ENCODE results near the gene CEACAM8.
"Not testable (repeated sequence)": the region's sequence is repeated elsewhere in the genome, so short reads cannot be mapped to it uniquely, and the experiment has no call there.

The CEACAM8 gene

DNA sequence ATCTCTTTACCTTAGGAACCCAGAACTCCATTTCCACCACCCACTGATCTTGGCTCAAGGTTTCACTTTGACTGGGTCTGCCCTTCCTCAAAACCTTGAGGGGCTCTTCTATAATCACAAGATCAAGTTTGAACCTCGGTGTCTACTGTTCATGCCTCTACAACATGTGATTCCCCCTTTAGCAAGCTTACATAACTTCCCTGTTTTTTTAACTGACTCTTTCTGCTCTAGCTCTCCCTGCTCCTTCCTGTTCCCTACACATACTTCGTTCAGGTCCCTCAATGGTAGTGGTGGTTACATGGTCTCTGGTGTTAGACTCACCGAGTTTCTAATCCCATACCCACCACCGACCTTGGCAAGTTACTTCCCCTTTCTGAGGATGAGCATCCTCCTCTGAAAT, 26.7 kb downstream of the CEACAM8 start:
- no peak overlapping the region for H3K4me3 ChIP-seq (ENCODE audit: low read depth, low read length)
- no peak for TF ChIP-seq POLR2A (IDR thresholded peaks at IDR 0.05; ENCODE audit: extremely low read depth, insufficient read length)
- TF ChIP-seq, protein P1, sequence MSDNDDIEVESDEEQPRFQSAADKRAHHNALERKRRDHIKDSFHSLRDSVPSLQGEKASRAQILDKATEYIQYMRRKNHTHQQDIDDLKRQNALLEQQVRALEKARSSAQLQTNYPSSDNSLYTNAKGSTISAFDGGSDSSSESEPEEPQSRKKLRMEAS (IDR thresholded peaks at IDR 0.05; ENCODE audit: low read depth, low read length): 0 out of 2 replicates have a peak, but pooled peaks have one; percentile 38
- DNase-seq (ENCODE audit: low read depth): peak; percentile 52

DNA sequence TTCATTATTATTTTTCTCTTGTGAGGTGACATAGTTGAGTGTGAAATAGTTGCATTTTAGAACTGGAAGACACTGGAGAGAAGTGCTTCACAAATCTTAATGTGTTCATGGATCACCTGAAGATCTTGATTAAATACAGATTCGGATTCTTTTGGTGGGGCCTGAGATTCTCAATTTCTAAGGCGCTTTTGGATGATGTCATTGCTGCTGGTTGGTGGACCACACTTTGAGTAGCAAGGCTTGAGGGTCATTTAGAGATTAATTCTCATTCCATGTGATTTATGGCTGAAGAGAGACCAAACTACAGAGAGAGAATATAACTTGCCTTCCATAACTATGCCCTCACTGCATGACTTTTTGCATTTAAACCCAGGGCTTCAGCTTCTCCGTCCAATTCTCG, 27.2 kb downstream of the CEACAM8 start:
- no peak overlapping the region for H3K4me3 ChIP-seq (ENCODE audit: low read depth, low read length)
- no peak for DNase-seq (ENCODE audit: low read depth)
- TF ChIP-seq, protein P1 (IDR thresholded peaks at IDR 0.05; ENCODE audit: low read depth, low read length): no peak

DNA sequence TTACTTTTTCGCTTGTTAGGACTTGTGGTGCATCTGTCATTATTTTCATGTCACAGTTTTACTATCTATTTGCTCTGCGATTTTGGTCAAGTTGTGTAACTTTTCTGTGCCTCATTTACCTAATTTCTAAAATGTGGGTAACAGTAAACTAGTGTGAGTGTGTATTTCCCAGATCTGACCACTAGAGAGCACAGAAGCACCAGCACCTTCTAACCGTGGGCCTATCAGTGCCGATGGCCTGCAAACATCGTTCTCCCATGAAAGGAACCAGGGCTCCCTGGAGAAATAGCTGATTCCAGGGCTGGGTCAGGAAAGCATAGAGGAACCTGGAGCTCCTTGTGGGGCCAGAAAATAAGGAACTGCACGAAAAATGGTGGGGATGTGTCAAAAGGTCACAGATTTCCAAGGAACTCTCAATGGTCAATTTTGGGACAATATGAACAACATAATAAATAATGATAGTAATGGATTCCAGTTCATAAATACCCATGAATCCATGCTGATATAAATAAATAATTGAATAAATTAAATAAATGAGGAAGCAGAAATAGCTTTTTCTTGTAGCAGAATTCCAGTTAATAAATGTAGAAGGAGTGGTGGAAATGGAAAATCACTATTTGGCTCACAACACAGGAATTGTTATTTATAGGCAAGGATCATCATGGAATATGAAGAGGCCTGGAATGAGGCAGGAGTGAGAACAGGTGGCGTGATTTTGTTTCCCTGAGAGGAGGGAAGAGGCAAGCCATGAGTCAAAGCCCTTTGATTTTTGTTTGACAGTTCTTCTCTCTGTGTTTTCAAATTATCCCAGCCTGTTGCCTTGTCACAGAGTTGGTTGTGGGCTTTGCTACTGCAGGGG, 31.1 kb downstream of the CEACAM8 start:
- TF ChIP-seq POLR2A (IDR thresholded peaks at IDR 0.05; ENCODE audit: extremely low read depth, insufficient read length): no peak
- TF ChIP-seq, protein P1 (IDR thresholded peaks at IDR 0.05; ENCODE audit: low read depth, low read length): no peak
- TF ChIP-seq, protein P2, sequence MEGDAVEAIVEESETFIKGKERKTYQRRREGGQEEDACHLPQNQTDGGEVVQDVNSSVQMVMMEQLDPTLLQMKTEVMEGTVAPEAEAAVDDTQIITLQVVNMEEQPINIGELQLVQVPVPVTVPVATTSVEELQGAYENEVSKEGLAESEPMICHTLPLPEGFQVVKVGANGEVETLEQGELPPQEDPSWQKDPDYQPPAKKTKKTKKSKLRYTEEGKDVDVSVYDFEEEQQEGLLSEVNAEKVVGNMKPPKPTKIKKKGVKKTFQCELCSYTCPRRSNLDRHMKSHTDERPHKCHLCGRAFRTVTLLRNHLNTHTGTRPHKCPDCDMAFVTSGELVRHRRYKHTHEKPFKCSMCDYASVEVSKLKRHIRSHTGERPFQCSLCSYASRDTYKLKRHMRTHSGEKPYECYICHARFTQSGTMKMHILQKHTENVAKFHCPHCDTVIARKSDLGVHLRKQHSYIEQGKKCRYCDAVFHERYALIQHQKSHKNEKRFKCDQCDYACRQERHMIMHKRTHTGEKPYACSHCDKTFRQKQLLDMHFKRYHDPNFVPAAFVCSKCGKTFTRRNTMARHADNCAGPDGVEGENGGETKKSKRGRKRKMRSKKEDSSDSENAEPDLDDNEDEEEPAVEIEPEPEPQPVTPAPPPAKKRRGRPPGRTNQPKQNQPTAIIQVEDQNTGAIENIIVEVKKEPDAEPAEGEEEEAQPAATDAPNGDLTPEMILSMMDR (IDR thresholded peaks at IDR 0.05; ENCODE audit: low read depth, low read length): peak; percentile 42
- TF ChIP-seq MYC (IDR thresholded peaks at IDR 0.05; ENCODE audit: low read depth, low read length): no peak
- DNase-seq (ENCODE audit: low read depth): peak; percentile 35
- H3K4me3 ChIP-seq (ENCODE audit: low read depth, low read length): no peak overlapping the region

DNA sequence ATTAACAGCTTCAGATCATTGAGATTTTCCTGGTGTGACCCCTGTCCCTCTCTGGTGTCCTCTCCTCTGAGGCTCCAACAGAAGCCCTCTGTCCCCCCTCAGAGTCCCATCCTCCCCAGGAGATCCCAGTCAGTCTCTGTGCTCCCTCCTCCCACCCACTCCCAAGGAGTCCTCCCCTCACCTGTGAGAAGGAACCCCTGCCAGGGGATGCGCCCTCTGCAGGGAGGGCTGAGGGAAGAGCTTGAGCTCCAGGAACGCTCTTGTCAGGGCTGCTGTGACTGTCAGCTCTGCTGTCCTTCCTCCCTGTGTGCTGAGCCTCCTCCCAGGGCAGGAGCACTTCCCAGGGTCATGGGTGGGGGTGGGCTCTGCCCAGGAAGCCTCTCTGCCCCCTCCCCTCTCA, 33.2 kb downstream of the CEACAM8 start:
- H3K4me3 ChIP-seq (ENCODE audit: low read depth, low read length): no peak overlapping the region
- DNase-seq (ENCODE audit: low read depth): no peak
- TF ChIP-seq MYC (IDR thresholded peaks at IDR 0.05; ENCODE audit: low read depth, low read length) (no peak), POLR2A (IDR thresholded peaks at IDR 0.05; ENCODE audit: extremely low read depth, insufficient read length) (no peak)
- TF ChIP-seq, protein P1 (IDR thresholded peaks at IDR 0.05; ENCODE audit: low read depth, low read length): no peak
- TF ChIP-seq, protein P2 (IDR thresholded peaks at IDR 0.05; ENCODE audit: low read depth, low read length): no peak

DNA sequence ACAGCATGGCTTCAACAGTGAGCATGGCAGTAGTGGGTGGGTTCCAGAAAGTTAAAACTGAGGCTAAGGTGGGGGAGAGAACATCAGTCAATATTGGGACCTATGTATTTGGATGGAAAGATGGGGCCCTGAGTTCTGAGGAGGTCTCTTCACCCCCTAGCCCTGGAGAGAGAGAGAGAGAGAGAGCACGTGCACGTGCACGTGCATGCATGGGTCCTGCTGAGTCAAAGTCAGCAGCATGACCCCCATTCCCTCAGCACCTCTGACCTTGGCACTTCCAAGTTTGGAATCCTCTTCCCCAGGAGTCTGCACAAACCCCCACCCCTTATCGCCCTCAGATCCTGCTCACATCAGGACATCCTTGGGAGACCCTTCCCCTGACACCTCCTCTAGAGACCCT, 34.0 kb downstream of the CEACAM8 start:
- TF ChIP-seq, protein P2 (IDR thresholded peaks at IDR 0.05; ENCODE audit: low read depth, low read length): no peak
- TF ChIP-seq, protein P1 (IDR thresholded peaks at IDR 0.05; ENCODE audit: low read depth, low read length): 0 out of 2 replicates have a peak, but pooled peaks have one; percentile 19
- no peak for TF ChIP-seq MYC (IDR thresholded peaks at IDR 0.05; ENCODE audit: low read depth, low read length)
- no peak for TF ChIP-seq POLR2A (IDR thresholded peaks at IDR 0.05; ENCODE audit: extremely low read depth, insufficient read length)
- no peak for DNase-seq (ENCODE audit: low read depth)
- no peak overlapping the region for H3K4me3 ChIP-seq (ENCODE audit: low read depth, low read length)

DNA sequence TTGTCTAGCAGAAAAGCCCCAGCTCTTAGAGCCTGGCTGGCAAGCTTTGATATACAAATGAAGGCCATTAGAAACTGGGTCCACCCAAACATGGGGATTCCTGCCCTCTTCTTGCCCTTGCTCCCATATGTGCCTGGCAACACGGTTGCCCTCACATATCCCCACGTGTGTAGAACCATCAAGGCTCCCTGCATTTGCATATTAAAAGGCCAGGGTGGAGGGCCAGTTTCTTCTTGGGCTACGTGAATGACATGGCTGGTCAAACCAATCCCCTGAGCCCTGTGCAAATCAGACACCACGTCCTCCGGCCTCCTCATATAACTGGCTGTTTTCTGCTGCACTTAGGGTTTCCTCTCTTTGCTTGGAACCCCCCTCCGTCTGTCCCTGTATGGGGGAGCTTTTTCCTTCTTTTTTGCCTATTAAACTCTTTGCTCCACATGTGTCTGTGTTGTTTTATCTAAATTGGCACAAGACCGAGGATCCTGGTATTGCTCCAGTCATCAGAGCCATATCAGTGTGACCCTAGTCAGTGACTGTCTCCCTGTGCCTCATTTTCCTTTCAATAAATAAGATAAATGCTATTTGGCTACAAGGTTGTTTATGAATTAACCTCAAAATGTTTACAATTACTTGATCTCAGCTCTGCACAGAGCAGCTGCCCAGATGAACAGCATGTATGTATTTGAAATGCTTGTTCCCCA, 36.1 kb downstream of the CEACAM8 start:
- no peak overlapping the region for H3K4me3 ChIP-seq (ENCODE audit: low read depth, low read length)
- TF ChIP-seq, protein P2 (IDR thresholded peaks at IDR 0.05; ENCODE audit: low read depth, low read length): no peak
- TF ChIP-seq, protein P1 (IDR thresholded peaks at IDR 0.05; ENCODE audit: low read depth, low read length): no peak
- no peak for TF ChIP-seq MYC (IDR thresholded peaks at IDR 0.05; ENCODE audit: low read depth, low read length)
- no peak for TF ChIP-seq POLR2A (IDR thresholded peaks at IDR 0.05; ENCODE audit: extremely low read depth, insufficient read length)
- no peak for DNase-seq (ENCODE audit: low read depth)

DNA sequence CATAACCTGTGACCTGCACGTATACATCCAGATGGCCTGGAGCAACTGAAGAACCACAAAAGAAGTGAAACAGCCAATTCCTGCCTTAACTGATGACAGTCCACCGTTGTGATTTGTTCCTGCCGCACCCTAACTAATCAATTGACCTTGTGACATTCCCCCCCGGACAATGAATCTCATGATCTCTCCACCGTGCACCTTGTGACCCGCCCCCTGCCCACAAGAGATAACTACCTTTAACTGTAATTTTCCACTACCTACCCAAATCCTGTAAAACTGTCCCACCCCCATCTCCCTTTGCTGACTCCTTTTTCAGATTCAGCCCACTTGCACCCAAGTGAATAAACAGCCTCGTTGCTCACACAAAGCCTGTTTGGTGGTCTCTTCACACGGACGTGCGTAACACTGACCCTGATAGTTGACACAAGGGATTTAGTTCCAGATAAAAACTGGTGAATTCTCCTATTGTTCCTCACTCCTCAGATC, 37.3 kb downstream of the CEACAM8 start:
- DNase-seq (ENCODE audit: low read depth); H3K4me3 ChIP-seq (ENCODE audit: low read depth, low read length): not testable (repeated sequence)
